Esophagus (tissue), 2 donors: ENCODE data around the gene CCDC88A. TPM values are rescaled to one million over a fixed set of nuclear protein-coding genes. Genes with fewer than 3 reads are reported as not detected.

Experiments used
- H3K27ac ChIP-seq, 2 donors: one replicate each; pipeline ENCODE4 v1.5.1; 2013; ENCODE audit warnings: low read depth in 2 of 2, mild to moderate bottlenecking in 2 of 2, inconsistent platforms in 1 of 2, low read length in 1 of 2, moderate library complexity in 1 of 2
- H3K27me3 ChIP-seq, 2 donors: one replicate each; pipeline ENCODE4 v1.6.1; 2013; ENCODE audit warnings: low read length in 2 of 2, control low read depth in 1 of 2, mild to moderate bottlenecking in 1 of 2; ENCODE audit not compliant: insufficient read depth in 2 of 2, control insufficient read depth in 1 of 2
- H3K36me3 ChIP-seq, 2 donors: one replicate each; pipeline ENCODE4 v1.6.1; 2013; ENCODE audit warnings: low read length in 1 of 2; ENCODE audit not compliant: control insufficient read depth in 2 of 2, insufficient read depth in 2 of 2
- H3K4me1 ChIP-seq, 2 donors: one replicate each; pipeline ENCODE4 v1.6.1; 2013; ENCODE audit warnings: low read length in 1 of 2; ENCODE audit not compliant: control insufficient read depth in 2 of 2, insufficient read depth in 2 of 2
- H3K4me3 ChIP-seq, 2 donors: one replicate each; pipeline ENCODE4 v1.5.1; 2013; ENCODE audit warnings: low read length in 2 of 2, mild to moderate bottlenecking in 2 of 2, low read depth in 1 of 2, moderate library complexity in 1 of 2
- H3K9me3 ChIP-seq, 2 donors: one replicate each; pipeline ENCODE4 v1.6.1; 2013; ENCODE audit warnings: mild to moderate bottlenecking in 2 of 2, low read depth in 1 of 2, low read length in 1 of 2, moderate library complexity in 1 of 2; ENCODE audit not compliant: control insufficient read depth in 2 of 2, insufficient read depth in 1 of 2
- WGBS, 2 donors: extraction: QIAGEN DNeasy Blood & Tissue Kit; methylation state at CpG; one replicate each; pipeline ENCODE4 v1.1.7; 2013; 5-methylcytosine and 5-hydroxymethylcytosine counted together
- polyA plus RNA-seq, 2 donors: library from polyadenylated mRNA; stranded (reverse); fragments of 200-250 nt; gene quantifications; one replicate each; pipeline ENCODE4 v1.2.3, GENCODE V29; 2013
- donor health status: healthy with polysubstance abuse.
- donor health status: Bipolar disorder and iron deficiency.

The CCDC88A gene
- polyA plus RNA-seq, 2 donors = 3.3 to 7.0 TPM

DNA sequence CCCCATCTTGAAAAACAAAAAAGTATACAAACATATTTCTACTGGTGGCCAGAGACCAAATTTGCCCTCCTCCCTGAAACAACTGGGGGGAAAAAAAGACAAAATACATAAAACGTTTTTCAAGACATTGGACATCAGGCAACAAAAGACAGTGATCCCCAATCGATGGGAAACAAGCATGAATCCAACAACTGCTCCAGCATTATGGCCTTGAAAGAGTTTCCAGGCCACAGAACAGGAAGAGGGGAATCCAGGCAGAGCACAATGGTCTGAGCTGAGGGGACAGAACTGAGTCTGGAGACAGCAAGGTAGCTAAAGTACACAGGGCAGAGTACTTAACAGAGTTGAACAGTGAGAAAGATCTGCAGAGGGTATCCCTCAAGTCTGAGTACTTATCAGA is 4.4 kb downstream of the CCDC88A start:
- 77 to 80% methylated on average over 2 of the region's 2 CpGs for WGBS, 2 donors
- no peaks in the 10 kb centered on the region for H3K4me1 ChIP-seq
- no peak overlapping the region for H3K4me3 ChIP-seq
- no peaks in the 10 kb centered on the region for H3K27me3 ChIP-seq
- H3K36me3 ChIP-seq = no peaks in the 10 kb centered on the region
- H3K9me3 ChIP-seq = no peaks in the 10 kb centered on the region
- no peak overlapping the region for H3K27ac ChIP-seq

DNA sequence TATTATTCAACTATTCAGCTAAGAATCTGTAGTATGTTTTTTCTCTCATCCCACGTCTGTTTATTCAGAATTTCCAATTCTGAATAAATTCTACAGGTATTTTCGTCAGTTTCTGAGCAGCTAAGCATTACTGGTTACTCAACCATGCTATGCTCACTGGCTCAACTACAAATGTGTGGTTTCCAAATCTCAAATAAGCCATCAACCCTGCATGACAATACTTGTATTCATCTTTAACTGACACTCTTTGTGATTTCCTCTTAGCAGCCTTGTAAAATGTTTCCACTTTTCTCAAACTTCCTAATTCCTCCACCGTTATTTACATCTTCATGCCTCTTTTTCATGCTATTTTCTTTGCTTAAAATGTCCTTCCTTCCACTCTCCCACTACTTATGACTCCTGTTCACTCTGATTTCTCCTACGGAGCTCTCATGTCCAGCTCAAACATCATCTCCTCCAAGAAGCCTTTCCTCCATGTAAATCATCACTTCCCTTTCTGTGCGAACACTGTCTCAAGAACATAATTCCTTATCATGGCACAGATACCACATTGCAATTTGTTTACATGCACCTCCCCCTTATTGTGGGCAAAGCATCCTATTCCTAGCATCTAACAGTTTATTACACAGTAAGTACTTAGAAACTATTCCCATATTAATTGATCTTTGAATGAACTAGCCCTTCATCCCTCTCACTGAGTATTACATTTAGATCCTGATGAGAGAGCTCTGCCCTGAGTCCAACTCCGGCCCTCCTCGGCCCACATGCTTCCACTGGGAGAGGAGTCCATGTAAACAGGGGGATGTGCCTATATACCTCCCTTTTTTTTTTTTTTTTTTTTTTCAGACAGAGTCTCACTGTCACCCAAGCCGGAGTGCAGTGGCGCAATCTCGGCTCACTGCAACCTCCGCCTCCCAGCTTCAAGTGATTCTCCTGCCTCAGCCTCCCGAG is 10.5 kb downstream of the CCDC88A start:
- no peaks in the 10 kb centered on the region for H3K36me3 ChIP-seq
- peaks cover 0 to 2% of the 10 kb centered on the region in 2 donors for H3K4me1 ChIP-seq
- H3K4me3 ChIP-seq = no peak overlapping the region
- 80 to 83% methylated on average over 12 of the region's 12 CpGs for WGBS, 2 donors
- no peak overlapping the region for H3K27ac ChIP-seq
- no peaks in the 10 kb centered on the region for H3K27me3 ChIP-seq
- no peaks in the 10 kb centered on the region for H3K9me3 ChIP-seq

DNA sequence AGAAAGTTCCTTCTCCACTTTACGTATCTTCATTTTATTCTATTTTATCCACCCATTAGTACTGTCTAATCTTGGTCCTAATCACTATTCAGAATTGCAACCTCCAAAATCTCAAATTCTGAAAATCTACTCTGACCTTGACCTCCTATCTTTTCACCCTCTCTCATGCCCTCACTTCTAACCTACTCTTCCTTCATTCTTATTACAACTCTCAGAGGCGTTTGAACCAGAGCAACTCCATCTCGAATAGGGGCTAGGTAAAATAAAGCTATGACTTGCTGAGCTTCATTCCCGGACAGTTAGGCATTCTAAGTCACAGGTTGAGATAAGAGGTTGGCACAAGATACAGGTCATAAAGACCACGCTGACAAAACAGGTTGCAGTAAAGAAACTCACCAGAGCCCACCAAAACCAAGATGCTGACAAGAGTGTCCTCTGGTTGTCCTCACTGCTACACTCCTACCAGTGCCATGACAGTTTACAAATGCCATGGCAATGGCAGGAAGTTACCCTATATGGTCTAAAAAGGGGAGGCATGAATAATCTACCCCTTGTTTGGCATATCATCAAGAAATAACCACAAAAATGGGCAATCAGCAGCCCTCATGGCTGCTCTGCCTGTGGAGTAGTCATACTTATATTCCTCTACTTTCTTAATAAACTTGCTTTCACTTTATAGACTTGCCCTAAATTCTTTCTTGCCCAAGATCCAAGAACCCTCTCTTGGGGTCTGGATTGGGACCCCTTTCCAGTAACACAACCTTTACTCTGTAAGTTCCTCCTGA is 11.4 kb downstream of the CCDC88A start:
- 75 to 80% methylated on average over 5 of the region's 5 CpGs for WGBS, 2 donors
- H3K4me1 ChIP-seq = peaks cover 0 to 2% of the 10 kb centered on the region in 2 donors
- no peak overlapping the region for H3K4me3 ChIP-seq
- no peak overlapping the region for H3K27ac ChIP-seq
- H3K36me3 ChIP-seq = no peaks in the 10 kb centered on the region
- no peaks in the 10 kb centered on the region for H3K9me3 ChIP-seq
- no peaks in the 10 kb centered on the region for H3K27me3 ChIP-seq

DNA sequence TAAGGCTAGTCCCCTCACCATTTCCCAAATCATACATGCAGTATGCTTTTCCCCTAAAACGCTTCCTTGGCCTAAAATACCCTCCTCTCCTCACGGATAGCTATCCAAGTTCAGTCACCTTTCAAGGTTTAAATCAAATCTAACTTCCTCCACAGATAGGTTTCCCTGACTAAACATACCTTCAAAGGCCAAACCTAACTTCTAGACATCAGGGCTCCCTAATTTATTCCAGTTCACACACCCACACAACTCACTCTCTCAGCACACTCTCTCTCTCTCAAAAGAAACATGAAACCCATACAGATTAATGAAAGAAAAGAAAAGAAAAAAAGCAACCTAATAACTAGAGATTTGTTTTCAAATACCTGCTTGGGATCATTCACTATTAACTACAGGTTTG is 14.5 kb downstream of the CCDC88A start:
- no peaks in the 10 kb centered on the region for H3K36me3 ChIP-seq

DNA sequence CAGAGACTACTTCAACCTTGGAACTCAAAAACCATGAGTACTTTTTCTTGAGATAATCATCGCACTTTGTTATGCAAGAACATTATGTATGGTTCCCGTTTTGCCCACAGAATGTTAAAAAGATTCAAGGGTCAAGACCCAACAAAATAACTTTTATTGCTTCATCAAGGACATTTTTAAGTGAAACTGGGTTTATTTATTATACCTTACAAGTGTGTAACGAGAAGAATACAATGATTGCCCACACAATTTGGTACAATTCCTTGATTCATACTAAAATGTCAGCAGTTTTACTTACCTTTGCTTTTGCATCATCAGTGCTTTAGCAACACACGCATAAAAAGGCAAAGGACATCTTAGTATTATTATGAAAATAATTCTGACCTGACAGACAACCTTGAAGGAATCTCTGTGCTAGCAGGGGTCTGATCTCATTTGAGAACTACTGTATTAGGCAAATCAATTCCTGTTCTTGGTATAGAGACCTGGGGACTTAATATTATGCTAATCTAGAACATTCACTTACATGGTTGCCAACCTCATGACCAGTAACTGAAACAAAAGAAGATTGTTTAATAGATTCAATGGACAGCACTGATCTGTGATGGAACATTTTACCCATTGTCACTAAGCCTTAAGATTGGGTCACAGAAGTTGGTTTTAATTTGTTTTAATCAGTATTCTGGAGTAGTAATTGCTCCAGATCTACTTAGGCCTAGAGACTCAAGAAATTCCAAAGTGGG is 16.2 kb downstream of the CCDC88A start:
- H3K4me1 ChIP-seq = peaks cover 0 to 2% of the 10 kb centered on the region in 2 donors
- no peaks in the 10 kb centered on the region for H3K36me3 ChIP-seq
- no peaks in the 10 kb centered on the region for H3K9me3 ChIP-seq
- WGBS, 2 donors = 91 to 94% methylated on average over 4 of the region's 4 CpGs
- no peak overlapping the region for H3K4me3 ChIP-seq
- no peaks in the 10 kb centered on the region for H3K27me3 ChIP-seq
- H3K27ac ChIP-seq = no peak overlapping the region

More for the DNA sequence above, 14.5 kb downstream of the CCDC88A start:
- Histone ChIP-seq H3K4me1 (peaks cover 0 to 2% of the 10 kb centered on the region in 2 donors), H3K4me3 (no peak overlapping the region), H3K27ac (no peak overlapping the region), H3K27me3 (no peaks in the 10 kb centered on the region), H3K9me3 (no peaks in the 10 kb centered on the region)
- 91 to 96% methylated on average over 2 of the region's 2 CpGs for WGBS, 2 donors

DNA sequence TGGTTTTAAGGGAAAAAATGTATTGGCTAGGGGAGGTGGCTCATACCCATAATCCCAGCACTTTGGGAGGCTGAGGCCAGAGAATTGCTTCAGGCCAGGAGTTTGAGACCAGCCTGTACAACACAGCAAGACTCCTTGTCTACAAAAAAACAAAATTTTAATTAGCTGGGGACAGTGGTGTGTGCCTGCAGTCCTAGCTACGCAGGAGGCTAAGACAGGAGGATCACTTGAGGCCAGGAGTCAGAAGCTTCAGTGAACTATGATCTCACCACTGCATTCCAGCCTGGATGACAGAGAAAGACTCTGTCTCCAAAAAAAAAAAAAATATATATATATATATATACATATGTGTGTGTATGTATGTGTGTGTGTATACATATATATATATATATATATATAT is 18.5 kb downstream of the CCDC88A start:
- Histone ChIP-seq H3K4me1 (peaks cover 0 to 2% of the 10 kb centered on the region in 2 donors), H3K4me3 (no peak overlapping the region), H3K27ac (no peak overlapping the region), H3K27me3 (no peaks in the 10 kb centered on the region), H3K9me3 (no peaks in the 10 kb centered on the region), H3K36me3 (no peaks in the 10 kb centered on the region)
- WGBS, 2 donors = 96 to 100% methylated on average over 1 of the region's 1 CpG

DNA sequence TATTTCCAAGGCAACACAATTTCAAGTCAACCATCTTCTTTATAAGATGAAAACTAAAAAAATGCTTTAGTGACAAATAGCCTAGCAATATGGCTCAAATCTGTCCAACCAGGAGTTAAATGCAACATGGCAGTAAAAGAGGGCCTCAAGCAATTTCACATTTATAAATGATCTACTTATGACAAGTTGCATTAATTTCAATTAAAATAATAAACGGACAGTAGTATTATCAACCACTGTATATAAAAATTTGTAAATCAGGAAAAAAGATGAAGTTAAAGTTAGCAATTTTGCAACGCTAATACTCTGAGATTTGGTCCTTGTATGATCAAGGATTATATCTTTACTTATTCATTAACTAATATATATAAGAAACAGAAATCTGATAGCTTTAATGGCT is 19.3 kb downstream of the CCDC88A start:
- H3K4me1 ChIP-seq = no peaks in the 10 kb centered on the region
- H3K36me3 ChIP-seq = no peaks in the 10 kb centered on the region
- H3K9me3 ChIP-seq = no peaks in the 10 kb centered on the region
- H3K4me3 ChIP-seq = no peak overlapping the region
- 91 to 92% methylated on average over 2 of the region's 2 CpGs for WGBS, 2 donors
- H3K27me3 ChIP-seq = no peaks in the 10 kb centered on the region
- no peak overlapping the region for H3K27ac ChIP-seq

DNA sequence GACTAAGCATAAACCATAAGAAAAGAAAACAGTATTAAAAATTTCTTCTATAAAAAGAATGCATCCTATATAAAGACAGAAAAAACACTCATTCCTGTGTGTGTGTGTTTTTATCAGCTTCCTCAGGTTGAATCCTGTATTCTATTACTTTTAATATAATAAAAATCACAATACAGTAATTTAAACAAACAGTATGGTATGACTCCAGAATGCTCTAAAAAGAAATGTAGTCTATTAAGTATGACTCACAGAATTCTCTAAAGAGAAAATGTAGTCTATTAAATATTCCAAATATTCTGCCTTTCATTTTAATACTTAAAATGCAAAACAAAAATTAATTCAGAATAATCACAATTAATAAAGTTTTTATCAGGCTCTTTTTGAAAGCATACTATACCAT is 19.8 kb downstream of the CCDC88A start:
- H3K4me3 ChIP-seq = no peak overlapping the region
- H3K36me3 ChIP-seq = no peaks in the 10 kb centered on the region
- H3K4me1 ChIP-seq = no peaks in the 10 kb centered on the region
- H3K27ac ChIP-seq = no peak overlapping the region
- H3K27me3 ChIP-seq = no peaks in the 10 kb centered on the region
- no peaks in the 10 kb centered on the region for H3K9me3 ChIP-seq
